CD4-positive, alpha-beta T cell treated with Interferon alpha-2 for 1 hour (primary cell): ENCODE results near the gene LARP1.
"Not testable (repeated sequence)": the region's sequence is repeated elsewhere in the genome, so short reads cannot be mapped to it uniquely, and the experiment has no call there.

ENCODE experiments used
- DNase-seq, 2 donors: peaks; one replicate each; pipeline ENCODE4 v3.0.0-alpha.2; 2020 to 2022

The LARP1 gene

DNA sequence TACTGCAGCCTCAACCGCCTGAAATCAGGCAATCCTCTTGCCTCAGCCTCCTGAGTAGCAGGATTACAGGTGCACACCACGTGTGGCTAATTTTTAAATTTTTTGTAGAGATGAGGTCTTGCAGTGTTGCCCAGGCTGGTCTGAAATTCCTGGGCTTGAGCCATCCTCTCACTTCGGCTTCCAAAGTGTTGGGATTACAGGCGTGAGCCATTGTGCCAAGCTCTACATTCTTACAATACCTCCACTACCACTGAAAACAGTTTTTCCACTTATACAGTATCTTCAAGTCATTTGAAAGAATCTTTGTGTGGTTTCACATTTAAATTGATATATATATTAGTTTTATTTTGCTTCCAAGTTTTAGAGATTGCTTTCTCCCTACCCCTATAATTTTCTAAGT, 42.6 kb downstream of the LARP1 start:
- no peak for DNase-seq

DNA sequence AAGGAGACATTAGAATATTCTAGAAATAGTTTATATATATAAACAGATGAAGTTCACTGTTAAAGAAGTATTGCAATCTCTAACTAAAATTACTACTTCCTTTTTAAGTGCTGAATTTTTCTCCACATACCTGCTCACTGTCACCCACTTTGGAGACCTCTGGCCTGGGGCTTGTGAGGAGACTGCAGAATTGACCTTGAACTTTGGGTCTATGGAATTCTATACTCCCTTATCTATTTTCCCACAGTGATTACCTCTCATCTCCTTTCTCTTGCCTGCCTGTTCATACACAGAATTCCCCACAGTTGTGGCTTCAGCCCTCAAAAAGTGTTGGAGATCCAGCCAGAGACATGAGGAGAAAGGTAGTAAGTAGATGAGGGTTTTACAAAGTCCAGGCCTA, 45.4 kb downstream of the LARP1 start:
- DNase-seq, result no peak

DNA sequence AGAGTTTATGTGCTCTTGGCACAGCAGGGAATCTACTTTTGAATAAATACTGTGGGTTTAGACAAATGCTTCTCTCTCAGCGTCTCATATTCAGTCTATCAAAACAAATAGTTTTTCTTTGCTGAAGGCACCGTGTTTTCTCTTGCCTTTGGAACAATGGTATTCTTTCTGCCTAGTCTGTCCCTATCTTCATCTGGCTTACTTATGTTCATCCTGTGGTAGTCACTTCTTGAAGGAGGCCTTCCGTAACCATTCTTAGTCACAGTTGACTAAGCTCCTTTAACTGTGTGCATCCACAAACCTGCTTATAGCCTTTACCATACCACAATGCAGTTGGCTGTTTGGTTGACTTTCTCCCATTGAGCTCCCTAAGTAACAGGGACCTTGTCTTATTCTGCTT, 45.9 kb downstream of the LARP1 start:
- no peak for DNase-seq

DNA sequence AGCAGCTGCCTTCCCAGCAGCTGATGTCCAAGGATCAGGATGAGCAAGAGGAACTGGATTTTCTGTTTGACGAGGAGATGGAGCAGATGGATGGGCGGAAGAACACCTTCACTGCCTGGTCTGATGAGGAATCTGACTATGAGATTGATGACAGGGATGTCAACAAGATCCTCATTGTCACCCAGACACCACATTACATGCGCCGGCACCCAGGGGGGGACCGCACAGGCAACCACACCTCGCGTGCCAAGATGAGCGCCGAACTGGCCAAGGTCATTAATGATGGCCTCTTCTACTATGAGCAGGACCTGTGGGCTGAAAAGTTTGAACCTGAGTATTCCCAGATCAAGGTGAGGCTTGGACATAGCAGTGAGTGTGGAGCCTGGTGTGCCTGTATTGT, 46.9 kb downstream of the LARP1 start:
- DNase-seq, result no peak

DNA sequence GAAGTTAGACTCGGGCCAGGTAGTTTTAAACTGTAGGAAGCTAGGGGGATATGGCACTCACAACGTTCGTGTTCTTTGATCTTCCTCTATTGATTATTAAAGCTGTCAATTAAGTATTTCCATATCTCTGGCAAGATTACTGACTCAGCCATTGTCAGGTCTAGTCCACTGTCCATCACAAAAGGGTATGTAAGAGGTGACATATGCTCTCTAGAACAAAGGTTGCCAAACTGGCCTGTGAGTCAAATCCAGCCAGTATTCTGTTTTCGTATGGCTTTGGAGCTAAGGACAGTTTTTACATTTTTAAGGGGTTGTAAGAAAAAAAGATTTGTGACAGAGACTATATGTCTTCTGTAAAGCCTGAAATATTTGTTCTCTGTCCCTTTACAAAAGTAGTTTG, 51.0 kb downstream of the LARP1 start:
- no peak for DNase-seq

DNA sequence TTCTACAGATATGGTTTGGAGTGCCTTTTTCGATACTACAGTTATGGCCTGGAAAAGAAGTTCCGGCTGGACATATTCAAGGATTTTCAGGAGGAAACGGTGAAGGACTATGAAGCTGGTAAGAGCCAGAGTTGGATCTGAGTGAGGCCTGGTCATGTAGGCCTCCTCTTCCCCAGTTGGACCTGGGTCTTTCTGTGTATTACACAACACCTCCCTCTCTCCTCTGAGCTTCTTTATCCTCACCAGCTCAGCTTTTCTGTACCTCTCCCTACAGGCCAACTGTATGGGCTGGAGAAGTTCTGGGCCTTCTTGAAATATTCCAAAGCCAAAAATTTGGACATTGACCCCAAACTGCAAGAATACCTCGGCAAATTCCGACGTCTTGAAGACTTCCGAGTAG, 56.1 kb downstream of the LARP1 start:
- DNase-seq, result no peak

DNA sequence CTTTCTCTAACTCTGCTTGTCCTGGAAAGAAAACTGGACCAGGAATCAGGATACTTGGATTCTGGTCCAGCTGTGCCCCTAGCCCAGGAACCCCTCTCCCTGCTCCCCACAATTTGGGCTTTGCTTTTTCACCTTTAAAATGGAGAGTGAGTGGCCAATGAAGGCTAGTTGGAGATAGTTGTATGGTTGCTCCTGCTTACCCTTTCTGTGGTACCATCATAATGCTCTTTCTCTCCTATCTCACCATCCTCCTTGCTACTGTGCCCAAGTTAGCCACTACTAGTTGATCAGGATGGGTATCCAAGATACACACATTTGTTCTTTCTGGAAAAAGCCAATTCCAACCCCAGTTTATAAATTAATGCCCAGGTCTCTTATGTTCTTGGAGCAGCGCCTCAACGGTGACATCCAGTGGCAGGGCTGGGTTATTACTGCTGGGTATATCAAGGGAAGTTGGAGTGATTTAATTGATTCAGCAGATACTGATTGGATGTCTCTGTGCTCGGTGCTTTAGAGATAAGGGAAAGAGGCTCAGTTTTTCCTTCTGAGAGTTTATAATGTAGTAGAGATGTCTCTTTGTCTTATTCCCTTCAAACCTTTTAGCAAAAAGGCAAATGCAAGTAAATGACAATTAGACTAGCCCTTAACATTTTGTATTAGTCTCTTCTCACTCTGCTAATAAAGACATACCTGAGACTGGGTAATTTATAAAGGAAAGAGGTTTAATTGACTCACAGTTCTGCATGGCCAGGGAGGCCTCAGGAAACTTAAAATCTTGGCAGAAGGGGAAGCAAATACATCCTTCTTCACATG, 56.7 kb downstream of the LARP1 start:
- peak; percentile 64 to 71 for DNase-seq

DNA sequence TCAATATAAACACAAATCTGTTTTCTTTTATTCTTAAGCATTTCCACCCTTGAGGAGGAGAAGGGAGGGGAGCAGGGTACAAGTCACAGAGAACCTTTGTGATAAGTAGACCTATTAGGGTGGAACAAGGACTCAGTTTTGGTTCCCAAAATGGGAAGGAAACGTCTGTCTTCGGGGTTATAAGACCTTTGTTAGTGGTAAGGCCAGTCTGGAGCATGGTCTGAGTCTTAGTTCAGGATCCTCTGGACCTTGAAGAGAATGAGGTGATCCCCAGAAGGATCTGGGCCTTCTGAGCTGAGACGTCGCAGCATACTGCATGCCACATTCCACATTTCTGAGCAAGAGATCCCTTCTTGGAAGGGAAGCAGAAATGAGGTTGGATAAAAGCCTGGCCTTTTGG, 58.0 kb downstream of the LARP1 start:
- no peak for DNase-seq

DNA sequence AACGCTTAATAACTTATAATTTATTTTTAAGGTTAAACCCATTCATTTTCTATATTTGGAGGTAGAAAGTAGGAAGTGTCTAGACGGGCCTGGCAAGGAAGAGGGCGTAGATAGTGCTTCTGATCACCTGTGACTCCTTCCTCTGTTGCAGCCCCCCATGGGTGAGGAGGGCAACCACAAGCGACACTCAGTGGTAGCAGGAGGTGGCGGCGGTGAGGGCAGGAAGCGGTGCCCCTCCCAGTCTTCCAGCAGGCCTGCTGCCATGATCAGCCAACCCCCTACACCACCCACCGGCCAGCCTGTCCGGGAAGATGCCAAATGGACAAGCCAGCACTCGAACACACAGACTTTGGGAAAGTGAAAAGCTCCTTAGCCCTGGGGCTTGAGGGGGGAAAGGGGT, 58.6 kb downstream of the LARP1 start:
- DNase-seq, result peak; percentile 29 to 56

DNA sequence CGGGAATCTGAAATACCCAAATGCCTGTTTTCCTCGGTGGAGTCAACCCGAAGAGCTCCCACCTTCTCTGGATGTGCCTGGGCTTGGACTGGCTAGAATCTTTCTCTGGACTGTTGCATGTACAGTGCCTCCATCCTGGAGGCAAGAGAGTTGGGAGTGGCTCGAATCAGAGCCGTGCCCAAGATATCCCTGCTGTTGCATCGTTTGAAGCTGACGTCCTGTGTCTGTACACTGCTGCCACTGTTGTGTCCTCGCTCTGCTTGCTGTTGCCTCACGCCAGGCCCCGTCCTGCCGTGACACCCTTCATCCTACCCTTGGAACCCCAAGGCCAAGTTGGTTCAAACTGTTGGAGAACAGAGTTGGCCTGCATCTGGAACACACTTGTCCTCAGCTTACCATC, 59.8 kb downstream of the LARP1 start:
- no peak for DNase-seq

DNA sequence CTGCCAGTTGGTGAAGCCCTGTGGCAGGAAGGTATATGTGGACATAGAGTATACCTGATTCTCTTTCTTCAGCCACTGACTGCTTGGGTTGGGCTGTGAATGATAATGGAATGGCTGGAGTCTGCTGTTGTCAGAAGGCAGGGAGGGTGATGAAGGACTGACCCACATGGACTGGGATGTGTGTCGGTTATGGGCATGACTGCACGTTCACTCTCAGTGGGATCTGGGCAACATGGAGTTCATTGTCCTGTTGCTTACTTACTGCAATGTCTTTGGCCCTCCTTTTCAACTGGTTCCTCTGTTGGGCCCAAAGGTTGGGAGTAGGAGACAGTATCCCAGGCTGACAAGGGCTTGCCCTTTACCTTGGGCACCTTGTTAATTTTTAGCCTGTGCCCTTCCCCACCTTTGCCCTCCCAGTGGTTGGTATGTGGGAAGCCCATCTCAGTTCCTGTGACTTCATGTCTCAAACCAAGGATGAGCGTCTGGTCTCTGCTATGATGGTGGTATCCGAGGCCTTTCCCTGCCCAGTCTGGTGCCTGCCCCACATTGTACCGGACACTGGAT, 60.6 kb downstream of the LARP1 start:
- DNase-seq, result no peak

DNA sequence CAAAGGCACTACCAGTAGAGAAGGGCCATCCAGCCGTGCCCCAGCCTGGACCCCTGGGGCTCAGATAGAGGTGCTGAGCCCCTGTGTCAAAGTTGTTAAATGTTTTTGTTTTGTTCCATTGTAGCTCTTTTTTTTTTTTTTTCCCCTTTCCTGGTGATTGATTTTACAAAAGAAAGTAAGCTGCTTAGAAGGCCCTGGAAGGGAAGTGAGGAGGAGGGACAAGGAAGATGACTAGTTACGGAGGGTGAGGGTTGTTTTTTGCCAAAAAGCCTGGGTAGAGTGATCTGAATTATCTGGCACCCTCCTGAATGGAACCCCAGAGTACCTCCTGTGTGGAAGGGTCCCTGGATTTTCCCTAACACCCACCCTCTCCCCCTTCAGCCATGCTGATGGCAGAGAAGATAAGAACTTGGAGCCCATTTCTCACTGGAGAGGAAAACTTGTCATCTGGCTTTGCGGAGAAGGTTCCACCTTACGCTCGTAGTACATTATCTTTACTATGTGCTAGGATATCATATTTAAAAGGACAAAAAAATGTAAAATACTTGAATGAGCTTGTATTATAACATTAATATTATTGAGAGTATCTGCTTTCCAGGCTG, 61.8 kb downstream of the LARP1 start:
- no peak for DNase-seq

DNA sequence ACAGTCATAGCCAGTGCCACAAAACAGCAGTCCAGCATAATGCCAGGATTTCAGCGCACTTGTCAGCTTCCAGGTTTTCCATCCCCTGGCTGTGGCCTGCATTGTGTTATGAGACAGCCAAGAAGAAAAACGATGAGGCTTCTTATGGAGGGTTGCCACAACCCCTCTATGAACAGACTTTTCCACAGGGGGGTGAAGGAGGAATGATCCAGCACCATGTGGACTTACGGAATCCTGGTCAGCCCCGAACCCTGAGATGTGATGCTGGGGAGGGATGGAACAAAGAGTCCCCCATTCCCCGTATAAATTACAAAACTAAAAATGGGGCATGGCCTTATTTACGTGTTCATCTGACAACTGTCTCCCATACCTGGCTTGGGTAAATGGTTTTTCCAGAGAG, 62.6 kb downstream of the LARP1 start:
- no peak for DNase-seq

DNA sequence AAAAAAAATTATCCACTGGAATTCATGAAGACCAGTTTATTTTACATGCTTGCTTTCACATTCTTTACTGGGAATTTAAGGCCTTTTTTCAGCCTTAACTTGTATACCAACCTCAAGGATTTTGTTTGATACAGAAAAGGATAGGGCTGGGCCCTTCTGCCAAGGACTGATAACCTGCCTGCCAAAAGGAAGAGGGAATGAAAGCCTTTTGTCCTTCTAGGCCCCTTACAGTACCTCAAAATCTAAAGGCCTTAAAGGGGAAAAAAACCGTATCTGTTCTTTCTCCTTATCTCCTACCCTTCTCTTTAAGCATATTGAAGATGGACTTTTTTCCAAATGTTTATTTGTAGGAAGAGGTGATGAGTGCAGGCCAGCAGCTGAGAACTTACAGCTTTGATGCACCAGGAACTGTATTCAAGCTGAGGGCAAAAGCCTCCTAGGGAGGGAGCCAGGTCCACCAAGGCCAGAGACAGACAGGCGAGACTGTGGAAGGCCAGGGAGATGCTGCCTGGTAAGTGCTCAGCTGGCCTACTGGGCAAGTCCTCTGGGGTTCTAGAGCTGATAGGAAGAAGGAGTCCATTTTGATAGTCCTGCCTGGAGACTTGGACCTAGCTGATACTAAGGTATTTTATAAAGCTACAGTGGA, 63.4 kb downstream of the LARP1 start:
- DNase-seq, result no peak

DNA sequence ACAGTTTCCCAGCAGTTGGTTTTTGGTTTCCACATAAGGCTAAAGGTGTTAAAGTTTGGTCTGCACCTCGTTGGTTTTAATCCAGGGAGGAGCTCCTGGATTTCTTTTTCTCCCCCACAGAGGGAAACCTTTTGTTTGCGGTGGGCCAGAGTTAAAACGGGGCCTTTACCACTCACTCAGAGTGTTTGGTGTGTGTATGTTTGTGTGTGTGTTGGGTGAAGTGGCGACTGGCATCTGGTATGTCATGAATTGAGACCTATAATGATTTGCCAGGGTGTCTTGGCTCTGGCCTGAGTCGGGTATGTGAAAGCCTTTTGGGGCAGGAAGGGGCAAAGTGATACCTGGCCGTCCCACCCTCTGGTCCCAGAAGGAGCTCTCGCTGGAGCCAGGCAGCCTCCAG, 64.4 kb downstream of the LARP1 start:
- DNase-seq, result no peak

DNA sequence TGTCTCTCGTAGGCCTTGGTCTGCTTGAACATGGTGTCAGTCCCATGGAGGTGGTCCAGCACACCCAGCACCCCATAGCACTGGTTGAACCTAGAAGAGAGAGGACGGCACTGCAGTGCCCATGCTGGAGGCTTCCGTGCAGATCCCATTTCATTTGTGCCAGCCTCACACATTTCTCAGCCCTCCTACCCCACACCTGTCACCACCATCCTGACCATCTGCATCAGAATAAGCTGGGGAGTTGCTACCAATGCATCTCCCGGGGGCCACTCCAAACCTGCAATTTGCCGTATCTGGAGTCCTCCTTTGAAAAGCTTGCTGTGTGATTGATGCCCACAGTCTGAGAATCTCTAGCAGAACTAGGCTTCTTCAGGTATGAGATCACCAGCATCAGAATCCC, 65.2 kb downstream of the LARP1 start:
- DNase-seq, result no peak

DNA sequence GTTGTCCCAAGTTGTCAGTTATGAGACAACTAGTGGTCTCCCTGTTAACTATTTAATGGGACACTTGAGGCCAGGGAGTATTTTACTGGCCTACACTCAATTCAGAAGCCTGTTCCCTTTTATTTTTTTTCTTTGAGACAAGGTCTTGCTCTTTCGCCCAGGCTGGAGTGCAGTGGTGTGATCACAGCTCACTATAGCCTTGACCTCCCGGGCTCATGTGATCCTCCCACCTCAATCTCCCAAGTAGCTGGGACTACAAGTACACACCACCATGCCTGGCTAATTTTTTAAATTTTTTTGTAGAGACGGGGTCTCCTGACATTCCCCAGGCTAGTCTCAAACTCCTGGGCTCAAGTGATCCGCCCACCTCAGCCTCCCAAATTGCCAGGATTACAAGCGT, 67.7 kb downstream of the LARP1 start:
- DNase-seq, result not testable (repeated sequence)

DNA sequence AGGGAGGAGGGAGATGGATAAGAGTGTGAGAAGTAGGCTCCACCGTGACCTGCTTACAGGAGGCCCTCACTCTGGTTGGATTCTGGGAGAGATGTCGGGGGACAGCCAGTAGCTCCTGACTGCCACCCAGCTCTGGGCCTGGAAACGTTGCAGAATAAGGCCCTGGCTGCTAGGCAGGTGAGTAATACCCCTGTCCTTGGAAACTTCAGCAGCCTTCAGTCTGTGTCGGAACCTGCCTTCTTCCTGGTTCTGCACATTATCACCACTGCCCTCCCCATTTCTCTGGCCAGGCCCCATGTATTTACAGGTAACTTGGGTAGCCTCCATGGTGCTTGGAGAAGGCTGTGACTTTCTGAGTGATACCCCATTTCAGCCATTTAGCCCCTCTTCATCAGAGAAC, 68.4 kb downstream of the LARP1 start:
- DNase-seq, result no peak

DNA sequence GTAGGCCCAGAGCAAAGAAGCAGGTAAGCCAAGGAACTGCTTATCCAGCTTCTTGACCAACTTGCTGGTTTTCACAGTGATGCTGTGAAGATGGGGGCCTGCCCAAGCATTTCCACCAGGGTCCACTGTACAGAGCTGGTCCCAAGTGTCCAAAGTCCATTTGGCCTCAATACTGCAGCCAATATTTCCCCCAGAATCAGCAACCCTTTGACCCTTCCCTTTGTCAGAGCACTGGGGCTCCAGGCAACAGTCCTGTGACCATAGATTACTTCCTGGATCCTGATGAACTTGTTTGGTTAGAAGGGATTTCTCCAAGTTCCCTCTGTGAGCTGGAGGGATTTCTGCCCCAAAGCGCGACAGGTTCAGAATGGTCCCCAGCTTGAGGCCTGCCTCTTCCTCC, 68.9 kb downstream of the LARP1 start:
- DNase-seq, result no peak

DNA sequence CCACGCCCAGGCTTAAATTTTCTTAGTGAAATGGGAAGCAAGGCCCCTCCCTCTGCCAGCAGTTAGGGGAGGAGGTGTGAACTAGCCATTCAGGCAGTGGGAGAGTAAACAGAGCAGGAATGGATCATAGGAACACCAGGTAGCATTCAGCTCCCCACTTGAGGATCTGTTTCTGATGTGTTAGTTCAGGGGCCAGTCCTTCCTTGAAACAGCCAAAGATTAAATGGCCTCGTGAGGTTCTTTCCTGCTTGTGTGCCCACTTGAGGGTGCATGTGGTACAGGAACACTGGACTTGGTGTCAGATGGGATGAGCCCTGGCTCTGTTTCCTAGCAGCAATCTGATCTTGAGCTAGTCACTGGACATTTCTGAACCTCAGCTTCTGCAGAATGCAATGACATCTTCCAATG, 74.0 kb downstream of the LARP1 start:
- DNase-seq, result no peak

DNA sequence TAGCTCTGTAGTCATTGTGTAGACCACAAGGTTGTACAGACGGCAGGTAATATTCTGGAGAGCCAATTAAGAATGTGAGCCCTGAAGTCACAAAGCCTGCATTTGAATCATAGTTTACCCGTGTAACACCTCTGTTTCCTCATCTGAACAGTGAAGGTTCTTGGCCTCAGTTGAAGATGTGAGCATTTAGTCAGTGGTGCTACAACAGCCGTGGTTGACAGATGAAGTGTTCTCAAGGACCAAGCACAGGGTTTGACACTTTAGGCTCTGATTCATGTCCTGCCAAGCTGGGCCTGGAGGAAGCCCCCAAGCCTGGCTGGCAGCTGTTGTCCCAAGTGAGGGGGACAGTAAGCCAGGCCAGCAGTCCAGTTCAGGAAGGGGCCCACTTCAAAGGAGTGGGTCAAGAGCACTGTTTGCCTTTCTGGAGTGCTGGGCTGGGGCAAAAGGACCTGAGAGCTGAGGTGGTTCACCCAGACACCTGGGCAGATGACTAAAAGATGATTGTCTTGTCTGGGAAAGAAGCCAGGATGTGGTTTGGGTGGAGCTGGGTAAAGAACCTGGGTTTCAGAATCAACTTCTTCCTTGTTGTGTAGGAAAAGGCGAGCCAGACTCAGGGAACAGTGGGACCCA, 74.5 kb downstream of the LARP1 start:
- peak in 1 of 2 donors; percentile 40 for DNase-seq

DNA sequence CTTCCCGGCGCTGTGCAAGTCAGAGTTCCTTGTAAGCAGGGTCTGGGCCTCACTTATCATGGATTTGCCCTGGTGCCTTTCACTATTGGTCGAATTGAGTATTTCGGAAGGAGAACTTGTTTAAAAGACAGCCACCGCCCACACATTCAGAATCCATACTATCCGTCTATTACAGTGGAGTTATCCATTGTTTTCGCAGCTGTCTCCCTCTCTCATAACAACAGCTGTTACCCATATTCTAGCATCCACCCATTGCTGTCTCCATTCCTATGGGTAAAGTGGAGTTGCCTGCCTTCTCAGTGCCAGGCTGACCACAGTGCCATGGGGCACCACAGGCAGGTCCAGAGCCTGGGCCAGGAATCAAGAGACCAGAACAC, 75.0 kb downstream of the LARP1 start:
- no peak for DNase-seq

DNA sequence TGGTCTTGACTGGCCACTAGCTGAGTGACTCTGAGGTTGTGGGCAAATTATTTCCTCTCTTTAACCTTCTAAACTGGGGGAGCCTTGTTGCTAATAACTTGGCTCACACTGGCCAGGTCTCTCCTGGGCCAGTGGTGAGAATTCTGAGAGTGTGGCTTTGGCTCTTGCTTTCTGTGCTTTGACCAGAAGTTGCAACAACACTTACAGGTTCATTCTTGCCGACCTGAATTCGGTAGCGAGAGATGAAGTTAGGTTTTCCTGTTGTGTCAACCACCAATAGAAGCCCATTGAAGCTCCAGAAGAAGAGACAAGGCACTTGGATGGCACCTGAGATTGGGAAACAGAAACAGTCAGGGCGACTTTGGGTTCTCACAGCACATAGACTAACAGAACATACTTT, 75.4 kb downstream of the LARP1 start:
- DNase-seq, result no peak

DNA sequence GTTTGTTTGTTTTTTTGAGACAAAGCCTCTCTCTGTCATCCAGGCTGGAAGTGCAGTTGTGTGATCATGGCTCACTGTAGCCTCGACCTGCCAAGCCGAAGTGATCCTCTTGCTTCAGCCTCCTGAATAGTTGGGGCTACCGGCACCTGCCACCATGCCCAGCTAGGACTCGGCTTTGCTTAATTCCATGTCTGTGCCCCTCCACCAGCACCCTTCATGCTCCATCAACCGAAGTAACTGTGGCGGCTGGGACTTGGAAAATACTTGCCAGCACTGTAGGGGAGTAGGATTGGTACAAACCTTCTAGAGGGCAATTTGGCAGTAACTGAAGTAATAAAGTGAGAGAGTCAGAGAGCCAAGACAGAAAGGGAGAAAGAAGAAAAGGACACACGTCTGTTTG, 76.3 kb downstream of the LARP1 start:
- DNase-seq, result no peak
